Measurements from ENCODE around the gene ZNF385C. TPM values are rescaled to one million over a fixed set of nuclear protein-coding genes. Genes with fewer than 3 reads are reported as not detected.
"Not testable (repeated sequence)": the region's sequence is repeated elsewhere in the genome, so short reads cannot be mapped to it uniquely, and the experiment has no call there.

The ZNF385C gene, protein sequence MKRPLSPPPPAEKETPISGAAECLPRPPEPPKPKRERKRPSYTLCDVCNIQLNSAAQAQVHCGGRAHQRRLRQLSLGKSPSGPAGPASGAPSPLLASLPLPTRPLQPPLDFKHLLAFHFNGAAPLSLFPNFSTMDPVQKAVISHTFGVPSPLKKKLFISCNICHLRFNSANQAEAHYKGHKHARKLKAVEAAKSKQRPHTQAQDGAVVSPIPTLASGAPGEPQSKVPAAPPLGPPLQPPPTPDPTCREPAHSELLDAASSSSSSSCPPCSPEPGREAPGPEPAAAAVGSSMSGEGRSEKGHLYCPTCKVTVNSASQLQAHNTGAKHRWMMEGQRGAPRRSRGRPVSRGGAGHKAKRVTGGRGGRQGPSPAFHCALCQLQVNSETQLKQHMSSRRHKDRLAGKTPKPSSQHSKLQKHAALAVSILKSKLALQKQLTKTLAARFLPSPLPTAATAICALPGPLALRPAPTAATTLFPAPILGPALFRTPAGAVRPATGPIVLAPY
- 1 to 10 TPM in 1 of 6 experiments, under 1 TPM in 2, not detected in 3; 0.11 to 1.2 (median 0.11) TPM for total RNA-seq
- long read RNA-seq: 0 reads

DNA sequence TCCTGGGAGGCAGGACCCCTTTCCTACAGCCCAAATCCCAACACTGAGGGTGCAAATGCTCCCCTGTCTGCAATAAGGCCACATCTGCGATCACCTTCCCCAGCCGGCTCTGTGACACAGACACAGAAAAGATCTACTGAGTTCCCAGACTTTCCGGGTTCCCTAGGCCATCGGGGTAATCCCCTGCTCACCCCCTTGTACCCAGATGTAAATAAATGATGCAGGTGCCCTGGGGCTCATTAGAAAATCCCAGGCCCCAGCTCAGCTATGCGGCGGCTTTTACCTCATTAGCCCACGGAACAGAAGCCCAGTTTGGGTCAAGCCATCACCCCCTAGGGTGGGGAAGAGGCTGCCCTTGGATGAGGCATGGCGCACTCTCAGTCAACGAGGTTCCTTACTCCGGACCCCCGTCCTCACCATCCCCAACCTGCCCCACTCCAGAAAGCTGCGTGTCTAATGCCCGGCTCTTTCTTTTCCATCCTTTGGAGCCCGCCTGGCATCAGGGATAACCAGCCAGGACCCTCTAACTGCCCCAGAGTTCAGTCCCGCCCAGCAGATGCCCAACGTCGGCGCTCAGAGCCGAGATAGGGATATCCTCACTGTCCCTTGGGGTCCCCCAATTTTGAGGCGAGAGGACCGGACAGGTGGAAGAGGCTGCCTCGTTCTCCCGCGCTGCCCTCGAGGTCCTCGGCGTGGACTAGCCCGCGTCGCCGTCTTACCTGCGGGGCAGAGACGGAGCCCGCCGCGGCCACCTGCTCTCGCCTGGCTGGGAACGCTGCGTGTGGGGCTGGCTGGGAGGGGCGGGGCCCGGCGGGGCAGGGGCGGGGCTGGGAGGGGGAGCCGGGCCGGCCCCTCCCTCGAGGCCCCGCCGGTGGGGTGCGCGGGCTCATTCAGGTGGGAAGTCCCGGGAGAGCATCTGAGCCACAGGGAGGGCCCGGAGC is at the start of gene ZNF385C:
TSS of gene ZNF385C (minus strand) at position 783 of the 941 bp plus-strand sequence. CDS start 35,417 bp downstream, outside the sequence.
- no peaks in the 10 kb centered on the region for H3K27me3 ChIP-seq
- no peak within 1 kb of the TSS for H3K27ac ChIP-seq
- WGBS (ENCODE audit: insufficient coverage, low coverage, low lambda C conversion rate, missing lambda C conversion rate): 21% methylated on average over 31 of the region's 52 CpGs
- no peak for DNase-seq
- H3K4me1 ChIP-seq: peaks cover 0 to 15% (median 0%) of the 10 kb centered on the region in 4 donors
- no peak within 1 kb of the TSS for H3K4me3 ChIP-seq
- H3K36me3 ChIP-seq: no peaks in the 10 kb centered on the region
- H3K9me3 ChIP-seq: no peaks in the 10 kb centered on the region
- intact Hi-C loops (cut with DNase I): no loop called here
- TF ChIP-seq POLR2A (IDR thresholded peaks at IDR 0.05): no peak
- TF ChIP-seq, protein P1, sequence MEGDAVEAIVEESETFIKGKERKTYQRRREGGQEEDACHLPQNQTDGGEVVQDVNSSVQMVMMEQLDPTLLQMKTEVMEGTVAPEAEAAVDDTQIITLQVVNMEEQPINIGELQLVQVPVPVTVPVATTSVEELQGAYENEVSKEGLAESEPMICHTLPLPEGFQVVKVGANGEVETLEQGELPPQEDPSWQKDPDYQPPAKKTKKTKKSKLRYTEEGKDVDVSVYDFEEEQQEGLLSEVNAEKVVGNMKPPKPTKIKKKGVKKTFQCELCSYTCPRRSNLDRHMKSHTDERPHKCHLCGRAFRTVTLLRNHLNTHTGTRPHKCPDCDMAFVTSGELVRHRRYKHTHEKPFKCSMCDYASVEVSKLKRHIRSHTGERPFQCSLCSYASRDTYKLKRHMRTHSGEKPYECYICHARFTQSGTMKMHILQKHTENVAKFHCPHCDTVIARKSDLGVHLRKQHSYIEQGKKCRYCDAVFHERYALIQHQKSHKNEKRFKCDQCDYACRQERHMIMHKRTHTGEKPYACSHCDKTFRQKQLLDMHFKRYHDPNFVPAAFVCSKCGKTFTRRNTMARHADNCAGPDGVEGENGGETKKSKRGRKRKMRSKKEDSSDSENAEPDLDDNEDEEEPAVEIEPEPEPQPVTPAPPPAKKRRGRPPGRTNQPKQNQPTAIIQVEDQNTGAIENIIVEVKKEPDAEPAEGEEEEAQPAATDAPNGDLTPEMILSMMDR (IDR thresholded peaks at IDR 0.05): no peak
- ATAC-seq: peak in 1 of 4 donors; percentile 25

DNA sequence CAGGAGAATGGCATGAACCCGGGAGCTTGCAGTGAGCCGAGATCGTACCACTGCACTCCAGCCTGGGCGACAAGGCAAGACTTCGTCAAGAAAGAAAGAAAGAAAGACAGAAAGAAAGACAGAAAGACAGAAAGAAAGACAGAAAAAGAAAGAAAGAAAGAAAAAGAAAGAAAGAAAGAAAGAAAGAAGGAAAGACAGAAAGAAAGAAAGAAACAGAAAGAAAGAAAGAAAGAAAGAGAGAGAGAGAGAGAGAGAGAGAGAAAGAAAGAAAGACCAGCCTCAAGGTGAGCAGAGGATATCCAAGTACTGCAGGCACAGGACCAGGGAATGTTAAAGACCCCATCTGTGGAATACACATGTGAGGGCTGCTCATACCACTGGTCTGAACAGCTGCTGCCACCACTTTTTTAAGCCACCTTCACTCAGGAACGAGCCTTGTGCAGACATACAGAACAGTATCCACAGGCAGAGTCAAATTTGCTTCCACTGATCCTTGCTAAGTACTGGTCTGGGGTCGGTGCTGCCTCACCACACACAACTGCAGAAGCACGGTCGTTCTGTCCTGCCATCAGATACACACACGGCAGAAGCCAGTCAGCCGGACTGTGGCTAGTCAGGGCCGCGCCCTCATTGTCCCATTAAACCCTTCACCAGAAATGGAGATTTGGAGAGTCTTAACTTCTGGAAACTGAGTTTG is 48.8 kb upstream of the ZNF385C start:
- DNase-seq: no peak
- Histone ChIP-seq H3K4me3 (no peak overlapping the region), H3K4me1 (peaks cover 0 to 12% (median 0%) of the 10 kb centered on the region in 4 donors), H3K9me3 (no peaks in the 10 kb centered on the region), H3K36me3 (peaks cover 0 to 11% (median 3%) of the 10 kb centered on the region in 4 donors), H3K27me3 (no peaks in the 10 kb centered on the region), H3K27ac (no peak overlapping the region)
- TF ChIP-seq POLR2A (IDR thresholded peaks at IDR 0.05): no peak
- TF ChIP-seq, protein P1 (IDR thresholded peaks at IDR 0.05): no peak
- WGBS (ENCODE audit: insufficient coverage, low coverage, low lambda C conversion rate, missing lambda C conversion rate): 95% methylated on average over 6 of the region's 13 CpGs
- intact Hi-C loops (cut with DNase I): no loop called here
- ATAC-seq: no peak

DNA sequence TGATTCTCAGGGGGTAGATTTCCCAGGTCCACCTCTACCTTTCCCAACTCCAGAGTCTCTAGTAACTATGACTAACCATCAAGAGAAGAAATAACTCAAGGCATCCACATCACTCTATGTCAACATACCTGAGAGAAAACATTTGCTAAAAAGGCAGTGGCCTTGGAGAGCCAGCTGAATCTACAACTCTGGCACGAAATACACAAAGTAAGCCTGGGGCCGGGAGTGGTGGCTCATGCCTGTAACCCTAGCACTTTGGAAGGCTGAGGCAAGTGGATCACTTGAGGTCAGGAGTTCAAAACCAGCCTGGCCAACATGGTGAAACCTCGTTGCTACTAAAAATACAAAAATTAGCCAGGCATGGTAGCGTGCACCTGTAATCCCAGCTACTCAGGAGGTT is 44.9 kb upstream of the ZNF385C start:
- H3K4me3 ChIP-seq; intact Hi-C loops (cut with DNase I); H3K27ac ChIP-seq; H3K4me1 ChIP-seq; DNase-seq; ATAC-seq; H3K9me3 ChIP-seq; H3K27me3 ChIP-seq: not testable (repeated sequence)
- peaks cover 0 to 21% (median 3%) of the 10 kb centered on the region in 4 donors for H3K36me3 ChIP-seq
- 58% methylated on average over 2 of the region's 4 CpGs for WGBS (ENCODE audit: insufficient coverage, low coverage, low lambda C conversion rate, missing lambda C conversion rate)

DNA sequence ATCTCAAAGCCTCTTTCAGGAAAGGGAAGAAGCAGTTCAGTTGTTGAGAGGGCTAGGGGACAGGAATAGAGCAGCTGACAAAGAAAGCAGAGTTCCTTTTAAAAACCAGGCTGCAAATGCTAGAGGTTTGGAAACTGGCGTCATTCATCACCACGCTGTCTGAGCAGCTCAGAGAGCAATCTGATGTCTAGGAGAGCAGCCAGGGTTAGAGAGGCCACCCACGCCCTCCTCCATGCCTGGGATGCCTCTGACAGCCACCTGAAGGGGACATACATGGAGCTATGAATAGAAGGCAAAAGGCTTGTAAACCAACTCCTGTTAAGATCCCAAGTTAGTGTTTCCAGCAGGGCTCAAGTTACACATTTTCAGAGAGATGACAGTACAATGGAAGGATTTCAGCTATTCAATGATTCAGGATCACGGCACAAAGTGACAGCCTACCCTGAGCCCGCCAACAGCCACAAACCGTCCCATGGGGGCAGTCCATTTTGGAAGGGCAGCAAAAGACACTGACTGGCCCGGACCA is 44.2 kb upstream of the ZNF385C start:
- no peaks in the 10 kb centered on the region for H3K27me3 ChIP-seq
- DNase-seq (no peak), ATAC-seq (peak; percentile 19 to 40 (median 30))
- no peaks in the 10 kb centered on the region for H3K9me3 ChIP-seq
- intact Hi-C loops (cut with DNase I): no loop called here
- no peak for TF ChIP-seq POLR2A (IDR thresholded peaks at IDR 0.05)
- TF ChIP-seq, protein P1 (IDR thresholded peaks at IDR 0.05): no peak
- peaks cover 0 to 20% (median 3%) of the 10 kb centered on the region in 4 donors for H3K36me3 ChIP-seq
- WGBS (ENCODE audit: insufficient coverage, low coverage, low lambda C conversion rate, missing lambda C conversion rate): 76% methylated on average over 5 of the region's 7 CpGs
- peaks cover 0 to 9% (median 2%) of the 10 kb centered on the region in 4 donors for H3K4me1 ChIP-seq
- no peak overlapping the region for H3K27ac ChIP-seq
- no peak overlapping the region for H3K4me3 ChIP-seq
